HepG2 (cell line): Measurements from ENCODE around the gene TBC1D20. TPM values are rescaled to one million over a fixed set of nuclear protein-coding genes. Genes with fewer than 3 reads are reported as not detected.

ENCODE experiments used
- AGO1 ChIP-seq: fragments of 200-400 bp; formaldehyde crosslinking; IDR thresholded peaks from 2 replicates; pipeline ENCODE4 v1.6.1; 2017; ENCODE audit warnings: mild to moderate bottlenecking, low read depth, low read length, moderate library complexity; ENCODE audit not compliant: poor library complexity, severe bottlenecking
- CCAR2 ChIP-seq: fragments of 200-400 bp; formaldehyde crosslinking; optimal IDR thresholded peaks from 2 replicates; pipeline ENCODE3; 2018; ENCODE audit warnings: low read depth, mild to moderate bottlenecking, low read length, moderate library complexity
- EHMT2 ChIP-seq: fragments of 200-600 bp; sonication (generic); IDR thresholded peaks from 2 replicates; pipeline ENCODE4 v1.7.0; 2017; ENCODE audit warnings: antibody characterized with exemption, low read depth, low read length, borderline replicate concordance
- FOXO1 ChIP-seq: sonication (generic); formaldehyde crosslinking; IDR thresholded peaks from 2 replicates; pipeline ENCODE4 v1.4.0; 2020; ENCODE audit warnings: missing genetic modification reagents
- IKZF5 ChIP-seq: IDR thresholded peaks from 2 replicates; pipeline ENCODE4 v1.6.1; 2018; ENCODE audit warnings: missing genetic modification reagents, mild to moderate bottlenecking, missing compliant biosample characterization
- MZF1 ChIP-seq: sonication (generic); formaldehyde crosslinking; IDR thresholded peaks from 2 replicates; pipeline ENCODE4 v1.8.1; 2023; ENCODE audit warnings: mild to moderate bottlenecking, missing genetic modification reagents, borderline replicate concordance
- SALL1 ChIP-seq: sonication (generic); formaldehyde crosslinking; IDR thresholded peaks from 2 replicates; pipeline ENCODE4 v1.8.0; 2022; ENCODE audit warnings: mild to moderate bottlenecking, missing genetic modification reagents
- SIN3A ChIP-seq: IDR thresholded peaks from 2 replicates; pipeline ENCODE4 v1.6.1; 2011; ENCODE audit warnings: low read depth, mild to moderate bottlenecking, control low read depth, low read length, borderline replicate concordance
- SNAPC5 ChIP-seq: sonication (generic); formaldehyde crosslinking; IDR thresholded peaks from 2 replicates; pipeline ENCODE4 v1.8.1; 2023; ENCODE audit warnings: mild to moderate bottlenecking, missing genetic modification reagents, borderline replicate concordance
- TRIM22 ChIP-seq: fragments of 450-650 bp; IDR thresholded peaks from 2 replicates; pipeline ENCODE4 v1.6.1; 2017
- XRCC5 ChIP-seq: fragments of 200-400 bp; formaldehyde crosslinking; optimal IDR thresholded peaks from 2 replicates; pipeline ENCODE3; 2017; ENCODE audit warnings: mild to moderate bottlenecking, low read length
- ZBTB4 ChIP-seq: sonication (generic); formaldehyde crosslinking; IDR thresholded peaks from 2 replicates; pipeline ENCODE4 v1.4.0; 2020; ENCODE audit warnings: missing genetic modification reagents, mild to moderate bottlenecking, borderline replicate concordance
- ZBTB46 ChIP-seq: sonication (generic); formaldehyde crosslinking; IDR thresholded peaks from 2 replicates; pipeline ENCODE4 v1.4.0; 2020; ENCODE audit warnings: mild to moderate bottlenecking, missing genetic modification reagents, borderline replicate concordance
- ZFP82 ChIP-seq: sonication (generic); formaldehyde crosslinking; IDR thresholded peaks from 2 replicates; pipeline ENCODE4 v1.5.1; 2020; ENCODE audit warnings: mild to moderate bottlenecking, missing genetic modification reagents, borderline replicate concordance
- ZMAT3 ChIP-seq: sonication (generic); formaldehyde crosslinking; conservative IDR thresholded peaks from 2 replicates; pipeline ENCODE4 v1.7.0; 2021; ENCODE audit warnings: missing genetic modification reagents
- ZNF234 ChIP-seq: sonication (generic); formaldehyde crosslinking; conservative IDR thresholded peaks from 2 replicates; pipeline ENCODE4 v1.5.1; 2020; ENCODE audit warnings: mild to moderate bottlenecking, missing genetic modification reagents
- ZNF367 ChIP-seq: sonication (generic); formaldehyde crosslinking; IDR thresholded peaks from 2 replicates; pipeline ENCODE4 v1.4.0; 2020; ENCODE audit warnings: missing genetic modification reagents, borderline replicate concordance
- ZNF574 ChIP-seq: sonication (generic); formaldehyde crosslinking; IDR thresholded peaks from 2 replicates; pipeline ENCODE4 v1.4.0; 2020; ENCODE audit warnings: missing genetic modification reagents
- ZNF816 ChIP-seq: sonication (generic); formaldehyde crosslinking; IDR thresholded peaks from 2 replicates; pipeline ENCODE4 v1.8.0; 2022; ENCODE audit warnings: missing genetic modification reagents, mild to moderate bottlenecking, borderline replicate concordance
- polyA plus RNA-seq, 8 experiments: library from polyadenylated mRNA; depleted of rRNA in 3 of 8; stranded (reverse) in 7 of 8; unstranded in 1 of 8; fragments of >200 nt; fragmentation: Illumina TruSeq in 4 of 8; extraction: Trizol in 4 of 8; gene quantifications; 2 replicates each; pipeline versions ENCODE4 v1.2.1 to v1.2.3, GENCODE V29; 2011 to 2016; ENCODE audit warnings: low read depth in 4 of 8, missing spikeins in 1 of 8, mixed read lengths in 1 of 8; ENCODE audit not compliant: insufficient read depth in 1 of 8
- total RNA-seq, 5 experiments: library from RNA; depleted of rRNA; stranded (reverse); fragments of >200 nt; fragmentation: Illumina TruSeq; extraction: Trizol; gene quantifications; 2 replicates each; pipeline ENCODE4 v1.2.3, GENCODE V29; 2016; ENCODE audit warnings: low read depth in 1 of 5

TBC1D20 gene
- total and polyA plus RNA-seq, 2 of the 13 experiments (the other 11 are each of a cell fraction or from before 2014, with no cell fraction given), result 36.6 to 47.1 TPM

GRCh38 chr20:428658-429200 lies 33.6 kb downstream of the TBC1D20 start (continued):
- TF ChIP-seq ZNF574 (CRISPR knock-in tag) (no peak), SIN3A (no peak), ZBTB4 (CRISPR knock-in tag) (no peak), ZNF367 (CRISPR knock-in tag) (no peak), CCAR2 (no peak), XRCC5 (no peak), ZNF234 (CRISPR knock-in tag) (no peak), ZMAT3 (CRISPR knock-in tag) (no peak), TRIM22 (no peak), EHMT2 (no peak), FOXO1 (no peak), MZF1 (0 out of 2 replicates have a peak, but pooled peaks have one; percentile 26), AGO1 (peak; percentile 72), SNAPC5 (CRISPR knock-in tag) (no peak), ZFP82 (CRISPR knock-in tag) (no peak), SALL1 (CRISPR knock-in tag) (no peak), IKZF5 (CRISPR knock-in tag) (no peak), ZBTB46 (CRISPR knock-in tag) (no peak), ZNF816 (CRISPR knock-in tag) (no peak)
